Skeletal muscle cell (primary cell): ENCODE measurements around the gene LMAN2.
"Not testable (repeated sequence)": the region's sequence is repeated elsewhere in the genome, so short reads cannot be mapped to it uniquely, and the experiment has no call there.

Experiments
- DNase-seq: peaks from one replicate; pipeline ENCODE4 v3.0.0-alpha.2; 2010; ENCODE audit warnings: low read depth
- H3K4me3 ChIP-seq: 2 replicates; pipeline ENCODE4 v1.5.1; 2011; ENCODE audit warnings: low read depth, mild to moderate bottlenecking, control low read depth, low read length, moderate library complexity

Gene LMAN2

DNA sequence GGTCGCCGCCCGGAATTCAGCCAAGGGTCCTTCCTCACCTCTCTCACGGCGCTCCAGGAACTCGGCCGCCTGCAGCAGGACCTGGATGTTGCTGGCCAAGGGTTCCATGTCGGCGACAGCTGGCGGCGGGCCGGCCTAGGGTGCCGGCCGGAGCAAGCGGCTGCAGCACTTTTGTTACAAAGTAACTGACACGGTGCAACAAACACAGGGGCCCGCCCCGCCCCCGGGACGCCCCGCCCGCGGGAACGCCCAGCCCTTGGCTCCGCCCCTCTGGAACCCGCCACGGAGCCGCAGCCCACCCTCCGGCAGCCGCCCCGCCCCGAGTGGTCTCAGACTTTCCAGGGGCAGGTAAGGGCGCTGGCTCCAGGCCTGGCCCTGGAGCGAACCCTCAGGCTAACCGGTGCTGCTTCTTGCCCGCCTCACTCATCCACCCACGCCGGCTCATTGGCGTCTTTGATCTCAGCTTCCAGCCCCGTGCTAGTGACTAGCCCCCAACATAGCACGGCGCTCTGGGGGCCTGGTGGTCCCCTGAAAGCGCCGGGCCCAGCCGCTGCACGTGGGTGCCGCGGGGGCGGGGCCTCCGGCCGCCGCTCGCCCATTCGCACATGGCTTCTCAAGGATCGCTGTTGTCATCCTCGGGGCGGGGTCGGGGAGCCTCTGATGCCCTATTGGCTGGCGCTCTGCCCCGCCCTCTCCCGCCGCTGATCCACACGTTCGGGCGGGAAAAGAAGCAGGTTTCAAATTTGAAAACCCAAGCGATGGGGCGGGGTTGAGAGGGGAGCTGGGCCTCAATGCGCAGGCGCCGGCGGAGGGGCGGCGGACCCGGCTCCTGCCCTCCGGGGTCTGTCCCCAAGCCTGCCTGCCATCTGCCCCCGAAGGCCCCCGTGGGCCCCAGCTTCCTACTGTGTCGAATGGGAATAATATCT lies 39.5 kb downstream of the LMAN2 start, which contains the start of gene MXD3:
MXD3 (minus strand) TSS at position 176 of the 926 bp plus-strand sequence; CDS start at position 108, 68 bp downstream.
- peak within 1 kb of the TSS; percentile 70 for H3K4me3 ChIP-seq
- peak; percentile 73 for DNase-seq

- H3K4me3 ChIP-seq = peak overlapping the region; percentile 70
- DNase-seq = no peak
These were observed 40.1 kb downstream of the LMAN2 start for GRCh38 chr5:177311392-177311722.

DNA sequence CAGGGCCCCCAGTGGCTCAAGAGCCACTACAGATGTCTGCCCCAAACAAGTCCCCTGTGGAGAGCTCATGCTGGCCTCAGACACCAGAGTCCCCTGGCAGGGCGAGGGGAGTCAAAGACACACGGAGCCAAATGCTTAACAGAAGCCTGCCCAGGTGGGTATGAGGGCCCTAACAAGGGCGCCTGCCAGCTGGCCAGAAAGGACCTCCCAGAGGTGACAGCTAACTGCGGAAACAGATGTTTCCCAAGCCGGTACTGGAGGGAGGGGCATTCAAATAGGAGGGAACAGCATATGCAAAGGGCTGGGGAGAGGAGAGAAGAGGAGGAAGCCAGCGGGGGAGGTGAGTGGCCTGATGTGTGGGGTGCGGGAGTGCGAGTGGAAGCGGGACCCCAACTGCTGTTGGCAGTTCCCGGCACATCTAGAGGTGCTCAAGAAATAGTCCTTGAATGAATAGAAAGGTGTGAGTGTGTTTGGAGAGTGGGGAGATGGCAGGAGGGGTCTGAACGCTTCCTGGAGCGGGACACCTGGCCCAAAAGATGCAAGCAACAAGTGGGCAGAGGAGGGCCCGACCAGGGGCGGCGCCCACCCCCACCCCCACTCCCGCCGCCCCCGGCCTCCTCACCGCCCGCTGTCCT lies 40.6 kb downstream of the LMAN2 start:
- peak overlapping the region; percentile 70 for H3K4me3 ChIP-seq
- DNase-seq = no peak

DNA sequence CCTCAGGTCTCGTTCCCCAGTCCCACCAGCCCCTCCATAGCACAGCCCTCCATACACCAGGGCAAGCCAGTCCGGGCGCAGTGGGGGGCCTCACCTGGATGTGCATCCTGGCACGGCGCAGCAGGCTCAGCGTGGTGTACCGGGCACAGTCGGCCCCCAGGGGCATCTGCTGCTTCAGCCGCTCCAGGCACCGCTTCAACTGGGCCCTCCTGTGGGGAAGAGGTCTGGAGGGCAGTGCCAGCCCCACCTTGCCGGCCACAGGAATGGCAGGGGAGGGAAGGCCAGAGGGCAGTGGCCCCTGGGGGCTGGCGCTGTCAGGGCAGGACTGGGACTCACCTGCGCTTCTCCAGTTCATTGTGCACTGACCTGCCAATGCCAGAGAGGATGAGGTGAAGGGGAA lies 41.1 kb downstream of the LMAN2 start:
- DNase-seq = no peak
- no peak overlapping the region for H3K4me3 ChIP-seq

DNA sequence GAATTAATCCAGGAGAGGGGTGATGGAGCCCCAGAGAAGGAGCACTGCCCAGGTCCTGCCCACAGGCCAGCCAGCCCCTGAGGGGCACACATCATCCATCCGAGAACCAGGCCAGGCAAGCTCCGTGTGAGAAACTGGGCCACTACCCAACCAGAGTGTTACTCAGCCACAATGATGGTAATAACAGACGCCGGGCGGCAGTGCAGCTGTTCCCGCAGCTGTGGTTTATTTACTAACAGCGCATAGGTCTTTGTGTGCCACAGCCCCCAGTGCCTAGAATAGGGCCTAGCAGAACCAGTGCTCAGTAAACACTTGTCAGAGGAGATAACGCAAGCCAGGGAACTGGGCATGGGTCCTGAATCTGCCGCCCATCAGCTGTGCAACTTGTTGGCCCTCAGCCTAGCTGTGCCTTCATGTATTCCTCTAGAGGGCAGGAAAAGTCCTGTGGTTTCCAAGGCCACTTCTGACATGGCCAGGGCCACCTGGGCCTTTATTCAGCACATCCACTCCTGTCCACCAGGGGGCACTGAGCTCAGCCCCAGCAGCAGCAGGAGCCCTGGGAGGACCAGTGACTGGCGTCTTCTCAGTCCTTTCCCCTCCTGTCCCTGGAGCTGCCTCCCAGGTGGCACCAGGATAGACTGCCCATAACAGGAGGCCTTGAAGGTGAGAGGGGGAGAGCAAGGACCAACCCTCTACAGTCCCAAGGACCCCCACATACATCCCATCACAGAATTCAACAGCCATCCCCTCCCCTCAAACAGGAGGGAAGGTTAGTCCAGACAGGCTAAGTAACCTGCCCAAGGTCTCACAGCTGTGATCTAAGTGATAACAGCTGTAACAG lies 41.9 kb downstream of the LMAN2 start:
- no peak for DNase-seq
- H3K4me3 ChIP-seq = no peak overlapping the region

- H3K4me3 ChIP-seq = no peak overlapping the region
- no peak for DNase-seq
These were observed 42.7 kb downstream of the LMAN2 start for GRCh38 chr5:177308740-177309139.

DNA sequence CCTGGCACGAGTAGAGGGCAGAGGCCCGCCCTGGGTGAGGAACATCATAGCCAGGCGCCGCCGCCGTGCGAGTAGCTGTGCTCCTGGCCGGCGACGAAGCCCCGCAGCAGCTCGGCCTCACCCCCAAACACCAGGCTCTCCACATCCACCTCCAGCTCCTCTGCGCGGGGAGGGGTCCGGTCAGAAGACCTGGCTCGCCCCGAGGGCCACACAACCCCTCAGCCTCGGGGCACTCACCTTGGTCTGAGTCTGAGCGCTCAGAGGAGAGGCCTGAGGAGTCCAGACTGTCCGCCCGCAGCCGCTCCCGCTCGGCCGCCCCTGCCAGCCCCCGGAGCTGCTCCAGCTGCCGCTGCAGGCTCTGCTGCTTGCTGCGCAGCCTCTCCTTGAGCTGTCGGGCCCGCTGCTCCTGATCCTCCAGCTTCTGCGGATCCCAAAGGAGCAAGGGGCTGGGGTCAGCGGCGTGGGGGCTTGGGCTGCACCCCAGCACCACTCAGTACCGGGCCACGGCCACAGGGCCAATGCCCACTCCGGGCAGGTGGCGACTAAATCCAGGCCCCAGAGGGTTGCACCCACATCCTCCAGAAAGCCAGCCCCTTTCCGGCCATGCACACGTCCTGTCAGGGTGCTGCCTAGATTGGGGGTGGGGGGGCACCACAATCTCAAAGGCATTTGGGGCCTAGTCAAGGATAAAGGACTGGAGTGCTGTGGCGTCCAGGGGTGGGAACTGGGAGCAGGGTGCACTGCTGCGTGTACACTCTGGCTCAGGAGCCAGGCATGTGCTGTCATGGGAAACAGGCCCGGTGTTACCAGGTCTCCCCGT lies 43.7 kb downstream of the LMAN2 start:
- no peak overlapping the region for H3K4me3 ChIP-seq
- no peak for DNase-seq

GRCh38 chr5:177306674-177307543 lies 44.6 kb downstream of the LMAN2 start:
- H3K4me3 ChIP-seq = no peak overlapping the region

DNA sequence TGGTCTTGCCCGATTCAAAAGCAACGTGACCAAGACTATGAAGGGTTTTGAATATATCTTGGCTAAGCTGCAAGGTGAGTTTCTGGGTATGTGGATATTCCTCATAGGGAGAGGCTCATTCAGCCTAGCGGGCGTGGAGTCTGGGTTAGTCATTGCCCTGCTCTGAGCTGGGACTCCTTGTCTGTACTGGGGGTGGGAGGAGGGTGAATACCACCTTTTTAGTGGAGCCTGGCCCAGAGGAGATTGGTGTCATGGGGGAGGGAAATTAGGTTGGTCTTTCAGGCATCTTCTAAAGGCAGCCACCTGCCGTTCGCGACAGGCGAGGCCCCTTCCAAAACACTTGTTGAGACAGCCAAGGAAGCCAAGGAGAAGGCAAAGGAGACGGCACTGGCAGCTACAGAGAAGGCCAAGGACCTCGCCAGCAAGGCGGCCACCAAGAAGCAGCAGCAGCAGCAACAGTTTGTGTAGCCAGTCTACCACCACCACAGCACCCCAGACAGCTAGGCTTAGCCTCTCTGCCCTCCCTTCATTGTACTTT lies 45.3 kb downstream of the LMAN2 start:
- DNase-seq, H3K4me3 ChIP-seq: not testable (repeated sequence)

More at GRCh38 chr5:177306674-177307543, 44.6 kb downstream of the LMAN2 start:
- DNase-seq = no peak

DNA sequence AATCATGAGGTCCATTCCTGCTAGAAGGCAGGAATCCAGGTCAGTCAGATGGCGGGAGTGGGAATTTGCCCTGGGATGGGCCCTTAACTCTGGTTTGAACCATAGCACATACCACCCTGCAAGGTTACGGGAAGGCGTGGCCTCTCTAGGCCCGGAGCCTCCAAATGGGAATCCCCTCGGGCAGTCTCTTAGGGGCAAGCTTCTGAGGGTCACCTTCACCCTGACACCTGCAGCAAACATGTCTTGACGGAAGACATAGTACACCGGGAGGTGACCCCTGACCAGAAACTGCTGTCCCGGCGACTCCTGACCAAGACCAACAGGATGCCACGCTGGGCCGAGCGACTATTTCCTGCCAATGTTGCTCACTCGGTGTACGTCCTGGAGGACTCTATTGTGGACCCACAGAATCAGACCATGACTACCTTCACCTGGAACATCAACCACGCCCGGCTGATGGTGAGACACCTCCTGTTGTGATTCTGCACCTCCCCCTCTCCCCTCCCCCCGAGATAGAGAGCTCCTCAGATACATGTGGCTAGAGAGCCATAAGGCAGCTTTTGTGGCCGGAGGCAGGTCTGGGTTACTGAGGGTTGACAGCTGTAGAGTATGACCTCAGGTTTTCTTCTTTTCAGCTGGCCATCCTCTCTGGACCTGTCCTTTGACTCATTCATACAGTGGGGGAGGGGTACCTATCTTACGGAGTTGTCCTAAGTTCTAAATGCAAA lies 46.9 kb downstream of the LMAN2 start:
- no peak for DNase-seq
- H3K4me3 ChIP-seq = peak overlapping the region; percentile 91

GRCh38 chr5:177303925-177304391 lies 47.5 kb downstream of the LMAN2 start:
- no peak for DNase-seq
- peak overlapping the region; percentile 91 for H3K4me3 ChIP-seq

- peak within 1 kb of the TSS; percentile 91 for H3K4me3 ChIP-seq
- DNase-seq = peak; percentile 40
These were observed 48.1 kb downstream of the LMAN2 start, which contains the start of the genes PRELID1 and RAB24 for GRCh38 chr5:177303121-177303924. Gene PRELID1, plus strand, starts transcription at chr5:177303799. Its CDS starts 187 bp downstream, at chr5:177303986. Gene RAB24, minus strand, starts transcription at chr5:177303719. Its CDS starts 431 bp downstream, at chr5:177303288.

DNA sequence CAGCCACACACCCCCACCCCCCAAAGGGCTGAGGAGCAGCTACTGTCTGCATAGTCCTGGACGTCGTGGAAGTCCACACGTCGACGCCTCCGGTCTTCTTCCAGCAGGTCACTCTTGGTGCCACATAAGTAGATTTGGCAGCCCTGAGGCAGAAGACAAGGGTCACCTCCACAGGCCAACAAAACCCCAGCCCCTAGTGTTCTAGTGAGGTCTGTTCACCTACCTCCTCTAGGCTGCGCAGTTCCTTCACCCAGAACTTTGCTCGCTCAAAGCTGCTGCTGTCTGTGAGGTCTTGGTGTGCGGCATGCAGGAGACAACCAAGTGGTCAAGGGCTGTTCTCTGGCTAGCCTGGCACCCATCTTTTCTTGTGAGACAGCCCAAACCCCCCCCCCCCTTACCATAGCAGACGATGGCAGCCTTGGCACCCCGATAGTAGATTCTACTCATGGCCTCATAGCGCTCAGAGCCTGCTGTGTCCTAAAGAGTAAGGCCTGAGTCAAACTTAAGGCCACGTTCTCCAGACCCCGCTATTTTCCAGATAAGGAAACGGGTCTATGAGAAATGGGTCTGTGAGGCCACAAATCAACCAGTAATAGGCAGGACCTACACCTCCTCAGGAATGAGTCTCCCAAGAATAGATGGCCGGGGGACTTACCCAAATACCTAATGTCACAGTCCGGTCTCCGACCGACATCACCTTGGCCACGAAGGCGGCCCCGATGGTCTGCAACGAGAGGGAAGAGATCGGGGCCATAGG lies 48.9 kb downstream of the LMAN2 start:
- no peak for DNase-seq
- H3K4me3 ChIP-seq = peak overlapping the region; percentile 91

GRCh38 chr5:177301503-177302165 lies 49.8 kb downstream of the LMAN2 start:
- no peak for DNase-seq
- H3K4me3 ChIP-seq = no peak overlapping the region

DNA sequence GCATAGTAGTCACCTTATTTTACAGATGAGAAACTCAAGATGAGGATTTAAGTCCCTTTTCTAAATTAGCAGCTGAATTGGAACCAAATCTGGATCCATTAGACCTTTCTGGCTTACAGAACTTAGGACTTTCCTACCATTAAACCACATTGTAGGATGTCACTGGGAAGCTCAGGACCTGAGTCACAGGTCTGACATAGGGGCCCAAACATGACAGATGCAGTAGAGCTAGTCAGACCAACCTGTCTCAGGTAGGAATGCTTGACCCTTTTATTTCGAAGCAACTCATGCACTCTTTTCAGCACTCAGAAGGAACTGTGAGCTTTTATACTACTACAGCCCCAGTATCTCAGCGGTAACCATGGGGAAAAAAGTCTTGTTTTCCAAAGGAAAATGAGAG lies 50.5 kb downstream of the LMAN2 start:
- no peak overlapping the region for H3K4me3 ChIP-seq
- no peak for DNase-seq
